ENCODE results near the gene MAML2.

GRCh38 chr11:96019281-96019680, 323.7 kb downstream of the MAML2 start:
- no peak for TF ChIP-seq CTCF (conservative IDR thresholded peaks at IDR 0.05)
- no peak for TF ChIP-seq EZH2 (IDR thresholded peaks at IDR 0.05; ENCODE audit: low read depth)

Measured in PC-9 (cell line).